ENCODE results near the gene ADAT3. TPM values are rescaled to one million over a fixed set of nuclear protein-coding genes. Genes with fewer than 3 reads are reported as not detected.

ADAT3 gene
- total and polyA plus RNA-seq, 2 donors (not counting 1 experiment from before 2014, with no cell fraction given), result 5.3 to 13.4 TPM

DNA sequence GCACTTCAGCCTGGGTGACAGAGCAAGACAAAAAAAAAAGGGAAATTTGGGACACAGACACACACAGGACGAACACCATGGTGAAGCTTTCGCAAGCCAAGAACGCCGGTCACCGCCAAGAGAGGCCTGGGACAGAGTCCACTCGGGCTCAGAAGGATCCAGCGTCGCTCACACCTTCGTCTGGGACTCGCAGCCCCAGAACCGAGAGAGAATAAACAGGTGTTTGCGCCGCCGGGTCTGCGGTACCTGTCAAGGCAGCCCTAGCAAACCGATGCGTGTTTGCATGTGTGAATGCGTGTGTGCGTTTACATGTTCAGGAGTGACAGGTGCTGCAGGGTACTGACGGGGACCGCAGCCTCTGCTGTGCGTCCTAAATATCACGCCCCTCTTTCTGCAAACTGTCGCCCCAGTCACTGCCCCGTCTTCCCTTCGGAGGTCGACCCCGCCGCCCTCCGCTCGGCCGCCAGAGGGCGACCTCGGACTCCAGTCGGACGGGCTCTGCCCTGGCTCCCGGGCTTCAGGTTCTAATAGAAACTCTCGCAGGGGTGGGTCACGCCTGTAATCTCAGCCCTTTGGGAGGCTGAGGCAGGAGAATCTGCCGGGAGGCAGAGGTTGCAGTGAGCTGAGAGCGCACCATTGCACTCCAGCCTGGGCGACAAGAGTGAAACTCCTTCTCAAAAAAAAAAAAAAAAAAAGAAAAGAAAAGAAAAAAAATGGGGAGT is 24.0 kb downstream of the ADAT3 start:
- Histone ChIP-seq H3K9me3 (ENCODE audit: control extremely low read depth in 1 of 3, control insufficient read depth in 2 of 3, insufficient read depth in 1 of 3, low read length in 2 of 3) (peaks cover 0 to 5% (median 0%) of the 10 kb centered on the region in 3 donors), H2AFZ (ENCODE audit: insufficient read depth, low read depth, low read length, poor library complexity, severe bottlenecking) (peak overlapping the region; percentile 43), H4K20me1 (ENCODE audit: control insufficient read depth, insufficient read depth, low read length, poor library complexity, severe bottlenecking) (no peaks in the 10 kb centered on the region), H3K9ac (ENCODE audit: low read length) (peak overlapping the region; percentile 59), H3K4me3 (ENCODE audit: control extremely low read depth in 1 of 5, extremely low read depth in 1 of 5, insufficient read depth in 1 of 5, low read depth in 2 of 5, low read length in 4 of 5) (peak overlapping the region in 4 of 5 experiments; percentile 40 to 63 (median 48)), H3K27me3 (replicated peaks in 1 of 4; ENCODE audit: control extremely low read depth in 1 of 4, control insufficient read depth in 3 of 4, insufficient read depth in 4 of 4, low read length in 3 of 4) (no peaks in the 10 kb centered on the region), H3K4me2 (replicated peaks; ENCODE audit: low read depth, low read length, poor library complexity, severe bottlenecking) (peak overlapping the region; percentile 85), H3K36me3 (replicated peaks in 1 of 2; ENCODE audit: control extremely low read depth in 1 of 2, control insufficient read depth in 1 of 2, extremely low read depth in 1 of 2, insufficient read depth in 2 of 2, low read length in 1 of 2) (peaks cover 0 to 10% of the 10 kb centered on the region in 2 experiments), H3K79me2 (ENCODE audit: control insufficient read depth, insufficient read depth, low read length) (peaks cover 36% of the 10 kb centered on the region), H3K4me1 (ENCODE audit: control insufficient read depth in 2 of 2, insufficient read depth in 2 of 2, low read length in 2 of 2) (peaks cover 33 to 47% of the 10 kb centered on the region in 2 donors), H3K27ac (ENCODE audit: low read length in 2 of 2) (no peak overlapping the region)
- Mint-ChIP-seq H3K9me3 (ENCODE audit: insufficient read depth) (no peaks in the 10 kb centered on the region), H3K4me1 (peaks cover 44% of the 10 kb centered on the region), H3K27me3 (no peaks in the 10 kb centered on the region), H3K4me3 (peak overlapping the region; percentile 84), H3K27ac (peak overlapping the region; percentile 80)
- WGBS (ENCODE audit: insufficient coverage), result 22% methylated on average over 35 of the region's 42 CpGs
- ATAC-seq (ENCODE audit: low read depth), result peak; percentile 80
- ChIA-PET CTCF (interaction anchor here (0.6 to 3.9 kb wide), 19 partner anchors 10 to 663 kb away, joined by 3 to 22 read pairs (median 4); no protein-coding TSS in a partner anchor), POLR2A (interaction anchor here (0.6 to 1.4 kb wide), 8 partner anchors 13 to 195 kb away, joined by 3 to 15 read pairs (median 4); no protein-coding TSS in a partner anchor)
- DNase-seq, result peak; percentile 87
- no peak for TF ChIP-seq EZH2 (IDR thresholded peaks at IDR 0.05; ENCODE audit: borderline replicate concordance, insufficient read depth, low read depth, low read length, poor library complexity, severe bottlenecking)
- TF ChIP-seq, protein P1, sequence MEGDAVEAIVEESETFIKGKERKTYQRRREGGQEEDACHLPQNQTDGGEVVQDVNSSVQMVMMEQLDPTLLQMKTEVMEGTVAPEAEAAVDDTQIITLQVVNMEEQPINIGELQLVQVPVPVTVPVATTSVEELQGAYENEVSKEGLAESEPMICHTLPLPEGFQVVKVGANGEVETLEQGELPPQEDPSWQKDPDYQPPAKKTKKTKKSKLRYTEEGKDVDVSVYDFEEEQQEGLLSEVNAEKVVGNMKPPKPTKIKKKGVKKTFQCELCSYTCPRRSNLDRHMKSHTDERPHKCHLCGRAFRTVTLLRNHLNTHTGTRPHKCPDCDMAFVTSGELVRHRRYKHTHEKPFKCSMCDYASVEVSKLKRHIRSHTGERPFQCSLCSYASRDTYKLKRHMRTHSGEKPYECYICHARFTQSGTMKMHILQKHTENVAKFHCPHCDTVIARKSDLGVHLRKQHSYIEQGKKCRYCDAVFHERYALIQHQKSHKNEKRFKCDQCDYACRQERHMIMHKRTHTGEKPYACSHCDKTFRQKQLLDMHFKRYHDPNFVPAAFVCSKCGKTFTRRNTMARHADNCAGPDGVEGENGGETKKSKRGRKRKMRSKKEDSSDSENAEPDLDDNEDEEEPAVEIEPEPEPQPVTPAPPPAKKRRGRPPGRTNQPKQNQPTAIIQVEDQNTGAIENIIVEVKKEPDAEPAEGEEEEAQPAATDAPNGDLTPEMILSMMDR (IDR thresholded peaks at IDR 0.05), result peak; percentile 96
- intact Hi-C loops (cut with micrococcal nuclease), result loop anchor here (1.0 to 2.0 kb wide), 2 partner anchors 90 to 167 kb away; partner anchors contain the start of genes IZUMO4 and MOB3A

DNA sequence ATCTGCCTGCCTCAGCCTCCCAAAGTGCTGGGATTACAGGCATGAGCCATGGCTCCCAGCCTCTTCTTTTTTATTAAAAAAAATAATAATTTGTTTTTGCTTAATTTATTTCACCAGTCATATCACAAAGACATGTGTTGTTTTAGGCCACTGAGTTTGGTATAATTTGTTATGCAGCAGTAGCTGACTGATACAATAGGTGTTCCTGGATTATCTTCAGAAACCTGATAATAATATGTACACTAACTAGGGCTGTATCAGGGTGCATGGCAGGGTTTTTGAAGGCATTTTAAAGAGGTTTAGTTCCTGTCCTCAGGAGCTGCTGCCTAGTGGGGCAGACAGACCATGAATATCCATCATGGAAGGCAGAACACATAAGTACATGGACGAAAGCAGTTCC is 26.2 kb downstream of the ADAT3 start:
- ChIA-PET POLR2A (interaction anchor here (0.5 kb wide), 2 partner anchors 161 to 698 kb away, joined by 3 to 5 read pairs; no protein-coding TSS in a partner anchor), CTCF (no interaction called here)
- no peaks in the 10 kb centered on the region for H4K20me1 ChIP-seq (ENCODE audit: control insufficient read depth, insufficient read depth, low read length, poor library complexity, severe bottlenecking)
- H3K9me3 Mint-ChIP-seq (ENCODE audit: insufficient read depth), result peaks cover 2% of the 10 kb centered on the region
- no peak overlapping the region for H3K4me3 ChIP-seq (ENCODE audit: control extremely low read depth in 1 of 5, extremely low read depth in 1 of 5, insufficient read depth in 1 of 5, low read depth in 2 of 5, low read length in 4 of 5)
- peaks cover 41 to 61% of the 10 kb centered on the region in 2 donors for H3K4me1 ChIP-seq (ENCODE audit: control insufficient read depth in 2 of 2, insufficient read depth in 2 of 2, low read length in 2 of 2)
- H3K27ac Mint-ChIP-seq, result peak overlapping the region; percentile 83
- 100% methylated on average over 1 of the region's 1 CpG for WGBS (ENCODE audit: insufficient coverage)
- peak overlapping the region; percentile 22 to 30 for H3K27ac ChIP-seq (ENCODE audit: low read length in 2 of 2)
- H3K4me3 Mint-ChIP-seq, result peak overlapping the region; percentile 23
- intact Hi-C loops (cut with micrococcal nuclease), result no loop called here
- H3K4me2 ChIP-seq (replicated peaks; ENCODE audit: low read depth, low read length, poor library complexity, severe bottlenecking), result no peak overlapping the region
- peaks cover 57% of the 10 kb centered on the region for H3K79me2 ChIP-seq (ENCODE audit: control insufficient read depth, insufficient read depth, low read length)
- no peak for ATAC-seq (ENCODE audit: low read depth)
- H3K4me1 Mint-ChIP-seq, result peaks cover 57% of the 10 kb centered on the region
- H3K27me3 ChIP-seq (replicated peaks in 1 of 4; ENCODE audit: control extremely low read depth in 1 of 4, control insufficient read depth in 3 of 4, insufficient read depth in 4 of 4, low read length in 3 of 4), result no peaks in the 10 kb centered on the region
- no peaks in the 10 kb centered on the region for H3K27me3 Mint-ChIP-seq
- peaks cover 0 to 20% (median 3%) of the 10 kb centered on the region in 3 donors for H3K9me3 ChIP-seq (ENCODE audit: control extremely low read depth in 1 of 3, control insufficient read depth in 2 of 3, insufficient read depth in 1 of 3, low read length in 2 of 3)
- no peak for DNase-seq
- H2AFZ ChIP-seq (ENCODE audit: insufficient read depth, low read depth, low read length, poor library complexity, severe bottlenecking), result no peak overlapping the region
- H3K36me3 ChIP-seq (replicated peaks in 1 of 2; ENCODE audit: control extremely low read depth in 1 of 2, control insufficient read depth in 1 of 2, extremely low read depth in 1 of 2, insufficient read depth in 2 of 2, low read length in 1 of 2), result peaks cover 0 to 4% of the 10 kb centered on the region in 2 experiments
- no peak overlapping the region for H3K9ac ChIP-seq (ENCODE audit: low read length)
- TF ChIP-seq, protein P1 (IDR thresholded peaks at IDR 0.05), result no peak
